Stimulated activated CD4-positive, alpha-beta T cell treated with anti-CD3 and anti-CD28 coated beads, Interleukin-15, amount 100 ng/mL, for 24 hours (primary cell): Measurements from ENCODE around the gene WDR77.

Source experiments
- DNase-seq: peaks from one replicate; pipeline ENCODE4 v3.0.0-alpha.2; 2020

The WDR77 gene

GRCh38 chr1:111424281-111424680 lies 24.8 kb downstream of the WDR77 start:
- DNase-seq = no peak

- DNase-seq = no peak
These were observed 26.3 kb downstream of the WDR77 start for GRCh38 chr1:111422546-111423391.

DNA sequence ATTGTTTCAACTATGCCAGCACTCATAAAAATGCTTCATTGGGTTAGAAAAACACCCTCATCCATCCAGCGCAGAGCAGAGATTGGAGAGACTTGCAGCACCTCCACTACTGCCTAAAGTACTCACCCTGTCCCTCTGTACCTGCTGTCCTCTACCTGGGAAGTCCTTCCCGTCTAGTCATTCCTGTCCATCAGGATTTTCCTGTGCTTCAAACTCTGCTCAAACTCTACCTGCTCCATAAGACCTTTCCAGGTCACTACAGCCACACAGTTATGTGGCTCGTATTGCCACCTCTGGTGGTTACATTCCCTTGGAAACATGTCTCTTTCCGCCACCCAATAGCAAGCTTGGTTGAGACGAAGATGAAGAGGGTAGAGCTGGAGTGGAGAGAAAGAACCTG lies 28.7 kb downstream of the WDR77 start:
- DNase-seq = no peak

DNA sequence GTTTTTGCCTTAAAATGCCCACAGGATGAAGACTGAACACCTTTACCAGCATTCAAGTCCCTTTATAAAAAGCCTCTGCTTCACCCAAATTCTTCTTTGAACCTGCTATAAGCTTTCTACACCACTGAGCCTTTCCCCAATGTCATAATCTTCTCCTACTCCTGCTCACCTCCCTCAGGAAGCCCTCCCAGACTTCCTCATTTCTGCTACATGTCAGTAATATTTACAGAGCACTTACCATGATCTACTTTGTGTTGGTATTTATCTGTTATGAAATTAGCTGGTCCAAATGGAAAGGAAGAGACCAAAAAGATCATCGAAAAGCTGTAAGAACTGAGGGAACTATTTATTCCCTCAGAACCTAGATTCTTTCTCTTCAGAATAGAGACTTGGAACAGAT lies 30.0 kb downstream of the WDR77 start:
- no peak for DNase-seq

GRCh38 chr1:111417755-111418154 lies 31.3 kb downstream of the WDR77 start:
- DNase-seq = no peak

GRCh38 chr1:111415461-111415860 lies 33.6 kb downstream of the WDR77 start:
- DNase-seq = no peak

GRCh38 chr1:111414756-111415155 lies 34.3 kb downstream of the WDR77 start:
- DNase-seq = no peak

- no peak for DNase-seq
These were observed 36.2 kb downstream of the WDR77 start for GRCh38 chr1:111412839-111413238.

DNA sequence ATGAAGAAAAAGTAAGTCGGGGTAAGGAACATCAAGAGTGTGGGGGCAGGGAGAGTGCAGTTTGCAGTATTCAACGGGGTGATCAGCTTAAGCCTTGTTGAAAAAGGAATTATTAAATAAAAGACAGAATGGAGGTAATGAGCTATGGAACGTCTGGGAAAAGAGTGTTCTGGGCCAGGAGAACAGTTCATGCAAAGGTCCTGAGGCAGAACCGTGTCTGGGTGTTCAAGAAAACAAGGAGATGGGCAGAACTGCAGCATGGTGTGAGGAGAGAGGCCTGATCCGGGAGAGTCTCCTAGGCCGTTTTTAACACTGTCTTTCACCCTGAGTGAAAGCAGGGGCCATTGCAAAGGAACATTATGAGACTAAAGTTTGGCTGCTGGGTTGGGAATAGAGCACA lies 41.8 kb downstream of the WDR77 start:
- DNase-seq = no peak

DNA sequence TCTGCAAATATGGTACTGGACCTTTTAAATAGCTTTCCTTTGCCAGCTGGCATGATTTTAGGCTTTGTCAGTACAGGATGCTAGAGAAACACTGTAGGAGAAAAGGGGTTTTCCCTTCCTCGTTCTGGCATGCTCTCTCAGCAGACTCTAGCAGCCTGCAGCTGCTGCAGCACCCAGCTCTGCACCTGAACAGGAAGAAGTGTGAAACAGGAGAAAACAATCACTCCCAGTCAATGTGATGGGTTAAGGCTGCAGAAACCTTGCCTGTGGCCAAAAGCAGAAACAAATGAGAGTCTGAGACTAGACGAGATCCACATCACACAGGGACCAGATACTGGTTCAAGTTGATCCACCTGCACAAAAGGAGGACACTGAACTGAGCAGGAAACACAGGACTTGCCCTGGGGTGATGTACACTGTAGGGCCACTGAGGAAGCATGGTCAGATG lies 42.7 kb downstream of the WDR77 start:
- peak; percentile 50 for DNase-seq

DNA sequence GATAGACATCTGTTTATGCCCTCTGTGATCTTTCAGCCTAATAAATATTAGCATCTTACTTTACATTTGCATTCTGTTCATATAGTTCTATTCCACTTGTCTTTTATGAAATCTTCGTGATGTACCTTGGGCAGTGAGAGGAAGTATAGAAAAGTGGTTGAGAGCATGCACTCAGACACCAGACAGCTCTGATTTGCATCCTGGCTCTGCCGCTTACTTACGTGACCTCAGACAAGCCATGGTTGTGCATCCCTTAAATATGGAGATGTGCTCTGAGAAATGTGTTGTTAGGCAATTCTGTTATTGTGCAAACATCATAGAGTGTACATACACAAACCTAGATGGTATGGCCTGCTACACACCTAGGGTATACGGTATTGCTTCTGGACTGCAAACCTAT lies 44.5 kb downstream of the WDR77 start:
- no peak for DNase-seq

GRCh38 chr1:111402083-111402482 lies 47.0 kb downstream of the WDR77 start:
- DNase-seq = peak; percentile 27

- peak; percentile 61 for DNase-seq
These were observed 49.1 kb downstream of the WDR77 start for GRCh38 chr1:111399792-111400610.

GRCh38 chr1:111392460-111392945 lies 56.6 kb downstream of the WDR77 start:
- no peak for DNase-seq

- DNase-seq = no peak
These were observed 57.0 kb downstream of the WDR77 start for GRCh38 chr1:111392042-111392441.
